Measurements from ENCODE around the gene DCANP1.

DNA sequence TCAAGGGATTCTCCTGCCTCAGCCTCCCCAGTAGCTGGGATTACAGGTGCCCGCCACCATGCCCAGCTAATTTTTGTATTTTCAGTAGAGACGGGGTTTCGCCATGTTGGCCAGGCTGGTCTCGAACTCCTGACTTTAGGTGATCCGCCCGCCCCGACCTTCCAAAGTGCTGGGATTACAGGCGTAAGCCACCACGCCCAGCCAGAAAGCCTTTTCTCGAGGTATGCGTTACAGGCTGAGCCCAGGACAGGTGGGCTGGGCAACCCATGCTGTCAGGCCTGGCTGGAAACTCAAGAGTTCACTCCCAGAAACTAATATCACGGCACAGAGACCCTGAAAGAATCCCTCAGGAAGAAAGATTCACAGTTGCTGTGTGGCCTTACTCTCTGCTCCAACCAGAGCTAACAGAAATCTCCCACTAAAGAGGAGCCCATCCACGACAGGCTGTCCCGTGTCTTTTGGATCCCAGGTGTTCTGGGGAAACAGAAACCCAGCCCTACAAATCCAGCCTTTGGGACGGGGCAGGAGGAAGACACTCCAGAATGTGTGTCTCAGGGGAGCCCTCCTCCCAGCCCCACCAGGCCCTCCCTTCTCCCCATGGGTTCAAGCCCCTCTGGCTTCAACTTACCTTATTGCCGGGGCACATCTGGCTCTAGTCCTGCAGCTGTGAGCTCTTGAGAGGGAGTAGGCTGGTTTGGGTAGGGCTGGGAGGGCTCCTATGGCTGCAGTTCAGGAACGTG lies 4.6 kb upstream of the DCANP1 start:
- TF ChIP-seq CTCF (IDR thresholded peaks at IDR 0.05): no peak
- TF ChIP-seq ZFX (IDR thresholded peaks at IDR 0.05; ENCODE audit: borderline replicate concordance): no peak

Data from 22Rv1 (cell line).